Stimulated activated CD4-positive, alpha-beta T cell treated with anti-CD3 and anti-CD28 coated beads, TNF-alpha, amount 100 ng/mL, for 4 hours (primary cell): ENCODE results near the gene OR2T34.
A peak's percentile ranks its signal among the peaks of the same experiment; 100 is the strongest.
"Not testable (repeated sequence)": the region's sequence is repeated elsewhere in the genome, so short reads cannot be mapped to it uniquely, and the experiment has no call there.

Source experiments
- DNase-seq, 3 experiments: peaks; one replicate each; pipeline ENCODE4 v3.0.0-alpha.2; 2020; ENCODE audit warnings: low read depth in 3 of 3

Gene OR2T34

DNA sequence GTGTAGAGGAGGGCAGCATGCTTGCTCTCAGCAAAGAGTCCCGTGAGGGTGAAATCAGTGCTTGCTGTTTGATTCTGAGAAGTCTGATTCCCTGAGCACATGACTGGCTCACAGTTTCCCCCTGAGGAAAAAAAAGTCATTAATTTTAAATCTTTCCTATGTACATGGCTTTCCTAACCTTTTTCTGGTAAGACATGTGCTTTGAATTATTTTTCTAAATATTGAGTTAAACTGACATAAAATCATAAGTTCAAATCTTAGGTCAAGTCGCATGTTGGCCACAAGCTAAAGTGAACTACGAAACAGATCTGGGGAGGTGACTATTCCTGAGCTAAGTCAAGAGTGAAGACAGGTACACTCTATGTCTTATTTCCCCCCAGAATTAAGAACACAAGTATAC, at the start of gene OR2T34:
Gene OR2T34 (minus strand): TSS at position 101 of the 400 bp plus-strand sequence. CDS start 0 bp downstream, at position 101.
- DNase-seq = not testable (repeated sequence)

- DNase-seq = no peak
Observed at GRCh38 chr1:248622570-248623001, 48.0 kb upstream of the OR2T34 start.

- DNase-seq = no peak
Observed at GRCh38 chr1:248621770-248622169, 47.2 kb upstream of the OR2T34 start.

DNA sequence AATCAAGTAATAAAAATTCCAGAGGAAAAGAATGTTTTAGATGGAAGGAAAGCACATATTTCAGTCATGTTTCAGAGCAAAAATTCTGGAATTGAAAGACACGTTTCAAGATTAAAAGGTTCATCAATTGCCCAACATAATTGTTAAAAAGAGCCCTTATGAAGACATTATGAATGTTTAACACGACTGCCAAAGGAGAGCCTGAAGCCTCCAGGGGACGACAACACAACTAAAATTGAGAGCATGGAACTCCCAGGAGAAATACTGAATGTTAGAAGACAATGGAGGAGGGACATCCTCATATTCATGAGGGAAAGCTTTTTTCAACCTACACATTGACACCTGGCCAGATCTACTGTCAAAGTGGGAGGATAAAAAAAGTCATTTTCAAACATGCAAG, 44.3 kb upstream of the OR2T34 start:
- peak; percentile 19 to 23 (median 21) for DNase-seq

DNA sequence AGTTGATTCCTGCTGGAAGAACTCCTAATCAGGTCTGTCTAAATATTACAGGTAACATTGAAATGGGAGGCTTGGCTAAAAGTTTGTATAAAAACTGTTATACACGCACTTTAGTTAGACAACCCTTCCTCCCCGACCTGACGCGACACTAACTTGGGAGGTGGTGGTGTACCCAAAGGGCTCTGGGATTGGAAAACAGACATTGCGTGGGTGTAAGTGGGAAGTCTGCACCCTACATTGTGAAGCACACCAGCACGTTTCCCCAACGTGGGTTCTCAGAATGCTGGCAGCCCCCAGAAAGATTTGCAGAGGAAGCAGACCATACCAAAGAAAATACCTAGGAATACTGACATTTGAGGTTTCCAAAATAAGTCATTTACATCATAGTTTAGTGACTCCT, 43.6 kb upstream of the OR2T34 start:
- no peak for DNase-seq

DNA sequence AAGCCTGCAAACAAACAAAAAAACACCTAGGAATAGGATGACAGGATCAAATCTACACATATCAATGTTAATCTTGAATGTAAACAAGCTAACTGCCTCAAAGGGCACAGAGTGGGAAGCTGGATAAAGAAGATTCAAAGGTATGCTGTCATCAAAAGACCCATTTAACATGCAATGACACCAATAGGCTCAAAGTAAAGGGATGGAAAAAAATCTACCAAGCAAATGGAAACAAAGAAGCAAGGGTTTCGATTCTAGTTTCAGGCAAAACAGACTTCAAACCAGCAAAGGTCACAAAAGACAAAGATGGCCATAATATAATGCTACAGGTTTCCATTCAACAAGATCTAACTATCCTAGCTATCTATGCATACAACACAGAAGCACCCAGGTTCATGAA, 39.2 kb upstream of the OR2T34 start:
- DNase-seq = no peak

GRCh38 chr1:248611883-248612414, 37.4 kb upstream of the OR2T34 start:
- DNase-seq = no peak

- DNase-seq = no peak
Observed at GRCh38 chr1:248610301-248610700, 35.7 kb upstream of the OR2T34 start.

DNA sequence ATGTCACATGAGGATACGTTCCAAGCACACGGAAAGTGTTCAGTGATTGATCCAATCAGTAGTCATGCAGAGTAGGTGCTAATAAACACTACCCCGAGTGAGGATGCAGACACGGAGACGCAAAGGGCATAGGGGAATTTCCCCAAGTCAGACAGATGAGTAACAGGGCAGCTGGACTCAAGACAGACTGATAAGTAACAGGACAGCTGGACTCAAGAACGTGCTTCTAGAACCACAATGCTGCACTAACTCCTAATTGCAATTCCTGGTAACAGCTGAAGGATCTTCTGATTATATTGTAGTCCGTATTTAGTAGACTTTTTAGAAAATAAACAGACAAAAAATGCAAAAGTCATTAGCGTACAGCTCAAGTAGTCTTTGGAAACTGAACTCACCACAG, 24.8 kb upstream of the OR2T34 start:
- no peak for DNase-seq

GRCh38 chr1:248597589-248597988, 23.0 kb upstream of the OR2T34 start, which contains the start of gene OR2T10:
OR2T10 (minus strand) TSS chr1:248597700; CDS start chr1:248593768, 3,932 bp downstream.
- DNase-seq = no peak

DNA sequence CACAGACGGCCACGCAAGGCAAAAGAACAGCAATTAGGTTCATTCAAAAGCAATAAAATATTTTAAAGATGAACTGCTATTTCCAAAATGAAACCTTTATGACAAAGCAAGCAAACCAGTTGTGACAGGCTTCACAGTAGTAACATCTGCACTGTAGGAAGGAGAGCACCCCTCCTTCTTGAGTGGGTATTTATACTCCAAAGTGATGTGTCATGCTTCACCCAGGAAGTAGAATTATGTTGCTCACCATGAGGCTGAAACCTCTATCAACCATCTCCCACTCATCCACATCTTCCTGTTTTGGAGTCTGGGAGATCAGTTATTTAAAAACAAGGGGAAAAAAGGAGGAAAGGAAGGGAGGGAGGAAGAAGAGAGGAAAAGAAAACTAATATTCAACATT, 22.1 kb upstream of the OR2T34 start:
- DNase-seq = no peak

- no peak for DNase-seq
Observed at GRCh38 chr1:248593226-248593625, 18.7 kb upstream of the OR2T34 start.

DNA sequence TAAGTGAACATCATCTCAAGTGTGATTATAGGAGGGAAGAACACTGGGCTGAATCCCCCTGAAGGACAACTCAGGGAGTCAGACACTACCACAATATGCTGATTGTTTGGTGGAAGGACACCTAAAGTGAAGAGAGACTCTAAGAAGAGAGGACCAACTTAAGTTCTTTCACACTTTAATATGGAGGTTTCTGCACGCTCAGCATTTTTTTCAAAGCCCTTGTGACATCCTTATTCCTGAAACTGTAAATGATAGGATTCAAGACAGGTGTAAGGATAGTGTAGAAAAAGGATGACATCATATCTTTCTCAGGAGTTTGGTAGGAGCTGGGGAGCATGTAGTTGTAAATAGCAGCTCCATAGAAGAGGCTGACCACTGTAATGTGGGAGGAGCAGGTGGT, 18.1 kb upstream of the OR2T34 start:
- DNase-seq = no peak

GRCh38 chr1:248590055-248590454, 15.5 kb upstream of the OR2T34 start:
- DNase-seq = no peak

DNA sequence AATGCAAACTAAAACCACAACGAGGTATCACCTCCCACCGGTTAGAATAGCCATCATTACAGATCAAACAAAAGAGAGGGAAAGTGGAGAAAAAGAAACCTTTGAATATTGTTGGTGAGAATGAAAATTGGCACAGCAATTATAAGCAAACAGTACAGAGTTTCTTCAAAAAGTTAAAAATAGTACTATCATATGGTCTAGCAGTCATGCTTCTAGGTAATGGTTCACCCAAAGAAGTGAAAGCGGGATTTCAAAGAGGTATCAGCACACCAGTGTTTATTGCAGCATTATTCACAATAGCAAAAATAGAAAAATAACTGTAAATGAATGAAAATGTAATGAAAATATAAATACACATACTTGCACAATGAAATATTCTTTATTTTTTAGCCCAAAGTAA, 14.8 kb upstream of the OR2T34 start:
- DNase-seq = no peak

GRCh38 chr1:248585266-248585665, 10.7 kb upstream of the OR2T34 start:
- no peak for DNase-seq

DNA sequence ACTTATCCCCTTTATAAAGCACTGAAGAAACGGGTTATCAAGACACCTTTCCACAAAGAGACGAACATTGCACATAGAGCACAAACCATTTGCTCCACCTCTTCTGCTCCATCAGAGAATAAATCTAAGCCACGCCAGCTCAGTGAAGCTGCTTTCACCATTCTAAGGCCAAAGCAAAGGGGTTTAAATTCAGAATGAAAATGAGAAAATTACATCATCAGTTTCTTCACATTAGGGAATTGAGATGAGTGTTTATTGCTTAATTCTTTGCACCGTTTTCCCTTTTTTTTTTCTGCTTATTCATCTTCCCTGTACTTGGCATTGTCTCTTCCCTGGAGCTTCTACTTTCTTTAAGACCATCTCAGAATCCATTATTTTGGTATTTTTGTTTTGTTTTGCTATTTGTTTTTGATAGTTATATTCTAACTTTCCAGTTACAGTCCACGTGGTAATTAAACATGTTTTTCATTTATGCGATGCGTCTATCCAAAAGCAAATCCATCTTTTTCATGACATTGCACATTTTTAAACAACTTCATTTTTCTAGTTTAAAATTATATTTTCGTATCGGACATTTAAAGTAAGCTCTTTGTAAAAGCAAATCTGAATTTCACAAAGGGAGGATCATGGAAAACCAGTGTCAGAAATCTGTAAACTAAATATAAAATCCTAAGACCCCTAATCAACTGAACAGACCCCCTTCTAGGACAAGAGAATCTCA, 1.9 kb upstream of the OR2T34 start:
- no peak for DNase-seq

DNA sequence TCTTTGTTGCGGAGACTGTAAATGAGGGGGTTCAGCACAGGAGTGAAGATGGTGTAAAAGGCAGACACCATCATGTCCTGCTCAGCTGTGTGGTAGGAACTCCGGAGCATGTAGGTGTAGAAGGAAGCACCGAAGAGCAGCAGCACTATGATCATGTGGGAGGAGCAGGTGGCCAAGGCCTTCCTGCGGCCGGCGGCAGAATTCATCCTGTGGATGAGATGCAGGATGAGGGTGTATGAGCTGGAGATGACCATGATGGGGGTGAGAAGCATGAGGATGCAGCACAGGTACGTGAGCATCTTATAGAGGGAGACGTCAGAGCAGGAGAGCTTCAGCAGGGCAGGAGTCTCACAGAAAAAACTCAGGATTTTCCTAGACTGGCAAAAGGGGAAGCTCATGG, 701 bp downstream of the OR2T34 start:
- not testable (repeated sequence) for DNase-seq

GRCh38 chr1:248572049-248572448, 2.5 kb downstream of the OR2T34 start:
- not testable (repeated sequence) for DNase-seq

DNA sequence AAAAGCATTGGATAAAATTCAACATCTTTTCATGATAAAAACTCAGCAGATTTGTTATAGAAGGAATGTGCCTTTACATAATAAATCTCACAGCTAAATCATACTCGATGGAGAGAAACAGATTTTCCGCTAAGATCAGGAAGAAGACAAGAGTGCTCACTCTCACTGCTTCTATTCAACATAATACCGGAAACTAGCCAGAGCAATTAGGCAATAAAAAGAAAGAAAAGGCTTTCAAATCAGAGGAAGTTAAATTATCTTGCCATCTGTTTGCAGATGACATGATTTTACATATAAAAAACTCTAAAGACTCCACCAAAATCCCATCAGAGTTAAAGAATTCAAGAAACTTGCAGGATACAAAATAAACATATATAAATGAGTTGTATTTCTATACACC, 3.7 kb downstream of the OR2T34 start:
- not testable (repeated sequence) for DNase-seq

- not testable (repeated sequence) for DNase-seq
Observed at GRCh38 chr1:248569049-248569448, 5.5 kb downstream of the OR2T34 start.

GRCh38 chr1:248565530-248566373, 8.8 kb downstream of the OR2T34 start:
- not testable (repeated sequence) for DNase-seq

GRCh38 chr1:248562672-248563071, 11.9 kb downstream of the OR2T34 start, which contains the start of gene OR2T29:
OR2T29 (minus strand) TSS chr1:248562772; CDS start chr1:248559491, 3,281 bp downstream.
- not testable (repeated sequence) for DNase-seq
